Caco-2 (cell line): ENCODE data around the gene SERTAD4. TPM values are rescaled to one million over a fixed set of nuclear protein-coding genes. Genes with fewer than 3 reads are reported as not detected.

ENCODE experiments used
- BruUV-seq: library from RNA; stranded (reverse); fragments of 400-500 nt; replicated peaks from 2 replicates; lab custom pipeline; 2021; lab: Mats Ljungman, UMichigan
- CTCF ChIA-PET: fragments of 300-600 bp; sonication (Branson Sonifier 250); formaldehyde crosslinking; loops from one replicate; lab custom pipeline; 2022; ENCODE audit warnings: antibody characterized with exemption; lab: Charles Lee
- POLR2A ChIA-PET: fragments of 300-600 bp; sonication (Branson Sonifier 250); formaldehyde crosslinking; loops from one replicate; lab custom pipeline; 2022; ENCODE audit warnings: antibody characterized with exemption; lab: Charles Lee
- DNase-seq, 2 experiments: peaks; one replicate each; pipeline versions ENCODE4 v3.0.0 to v3.0.0-alpha.2; 2020 to 2022
- H3K27me3 ChIP-seq: replicated peaks from 2 replicates; pipeline ENCODE4 v1.6.0; 2011; ENCODE audit warnings: low read length; ENCODE audit not compliant: control insufficient read depth, insufficient read depth
- H3K36me3 ChIP-seq: 2 replicates; pipeline ENCODE4 v1.5.1; 2011; ENCODE audit warnings: low read length; ENCODE audit not compliant: control insufficient read depth, insufficient read depth
- H3K4me1 ChIP-seq: fragments of 250-450 bp; sonication (Bioruptor Pico); 2 replicates; pipeline ENCODE4 v1.5.1; 2020; ENCODE audit warnings: mild to moderate bottlenecking
- H3K4me3 ChIP-seq: 2 replicates; pipeline ENCODE4 v1.5.1; 2011; ENCODE audit warnings: low read depth, mild to moderate bottlenecking, control low read depth, low read length
- H3K9me3 ChIP-seq: fragments of 250-450 bp; sonication (Bioruptor Pico); 2 replicates; pipeline ENCODE4 v1.5.1; 2020; ENCODE audit warnings: mild to moderate bottlenecking, moderate library complexity
- H3K27ac Mint-ChIP-seq: one replicate; pipeline ENCODE4 v1.8.0; 2022; ENCODE audit warnings: mixed read lengths; ENCODE audit not compliant: unreplicated experiment
- H3K27me3 Mint-ChIP-seq: one replicate; pipeline ENCODE4 v1.8.0; 2022; ENCODE audit warnings: mixed read lengths; ENCODE audit not compliant: insufficient read depth, unreplicated experiment
- H3K36me3 Mint-ChIP-seq: one replicate; pipeline ENCODE4 v1.8.0; 2022; ENCODE audit warnings: mild to moderate bottlenecking, mixed read lengths; ENCODE audit not compliant: insufficient read depth, unreplicated experiment
- H3K4me1 Mint-ChIP-seq: one replicate; pipeline ENCODE4 v1.8.0; 2022; ENCODE audit warnings: low read depth, mixed read lengths; ENCODE audit not compliant: unreplicated experiment
- H3K4me3 Mint-ChIP-seq: one replicate; pipeline ENCODE4 v1.8.0; 2022; ENCODE audit warnings: mild to moderate bottlenecking, moderate library complexity, mixed read lengths; ENCODE audit not compliant: unreplicated experiment
- H3K9me3 Mint-ChIP-seq: one replicate; pipeline ENCODE4 v1.8.0; 2022; ENCODE audit warnings: mixed read lengths; ENCODE audit not compliant: unreplicated experiment
- intact Hi-C: fragments of 100-400 bp; cut with micrococcal nuclease; formaldehyde crosslinking; loops from one replicate; pipeline ENCODE4 v1.10.0; 2022; ENCODE audit not compliant: unreplicated experiment
- total RNA-seq: library from RNA; stranded (reverse); gene quantifications from 2 replicates; pipeline ENCODE4 v1.2.3, GENCODE V29; 2022
- TF ChIP-seq, protein P1 (sequence below), 2 experiments: fragments of 200-600 bp in 1 of 2; IDR thresholded peaks; 1 replicate in 1 of 2; 2 replicates in 1 of 2; pipeline versions ENCODE4 v1.5.1 to v1.8.0; 2011 to 2022; ENCODE audit warnings: antibody characterized with exemption in 1 of 2, control low read depth in 1 of 2, inconsistent platforms in 1 of 2, low read depth in 1 of 2, low read length in 1 of 2, mild to moderate bottlenecking in 1 of 2, moderate library complexity in 1 of 2; ENCODE audit not compliant: insufficient read depth in 1 of 2, severe bottlenecking in 1 of 2, unreplicated experiment in 1 of 2

The SERTAD4 gene
- total RNA-seq, 1 experiment from 2014 or later = 2.8 TPM

DNA sequence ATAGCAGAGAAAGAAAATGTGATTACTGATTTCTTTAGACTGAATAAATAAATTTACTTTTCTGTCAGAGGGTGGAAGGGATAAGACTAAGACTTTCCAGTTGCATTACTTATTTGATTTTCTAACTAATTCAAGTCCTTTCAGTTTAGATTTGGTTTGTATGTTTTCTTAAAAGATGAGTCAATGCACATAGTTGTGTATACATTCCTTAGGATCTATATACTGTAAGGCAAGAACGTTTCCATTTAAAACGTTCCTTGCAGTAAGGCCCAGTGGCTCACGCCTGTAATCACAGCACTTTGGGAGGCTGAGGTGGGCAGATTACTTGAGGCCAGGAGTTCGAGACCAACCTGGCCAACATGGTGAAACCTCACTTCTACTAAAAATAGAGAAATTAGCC is 14.5 kb upstream of the SERTAD4 start:
- Mint-ChIP-seq H3K36me3 (no peaks in the 10 kb centered on the region), H3K27ac (no peak overlapping the region), H3K4me3 (no peak overlapping the region), H3K4me1 (no peaks in the 10 kb centered on the region), H3K27me3 (peaks cover 9% of the 10 kb centered on the region), H3K9me3 (peaks cover 12% of the 10 kb centered on the region)
- CTCF ChIA-PET = no interaction called here
- Histone ChIP-seq H3K9me3 (no peaks in the 10 kb centered on the region), H3K36me3 (no peaks in the 10 kb centered on the region), H3K4me3 (no peak overlapping the region), H3K27me3 (no peaks in the 10 kb centered on the region), H3K4me1 (no peaks in the 10 kb centered on the region)
- intact Hi-C loops = no loop called here
- TF ChIP-seq, protein P1, sequence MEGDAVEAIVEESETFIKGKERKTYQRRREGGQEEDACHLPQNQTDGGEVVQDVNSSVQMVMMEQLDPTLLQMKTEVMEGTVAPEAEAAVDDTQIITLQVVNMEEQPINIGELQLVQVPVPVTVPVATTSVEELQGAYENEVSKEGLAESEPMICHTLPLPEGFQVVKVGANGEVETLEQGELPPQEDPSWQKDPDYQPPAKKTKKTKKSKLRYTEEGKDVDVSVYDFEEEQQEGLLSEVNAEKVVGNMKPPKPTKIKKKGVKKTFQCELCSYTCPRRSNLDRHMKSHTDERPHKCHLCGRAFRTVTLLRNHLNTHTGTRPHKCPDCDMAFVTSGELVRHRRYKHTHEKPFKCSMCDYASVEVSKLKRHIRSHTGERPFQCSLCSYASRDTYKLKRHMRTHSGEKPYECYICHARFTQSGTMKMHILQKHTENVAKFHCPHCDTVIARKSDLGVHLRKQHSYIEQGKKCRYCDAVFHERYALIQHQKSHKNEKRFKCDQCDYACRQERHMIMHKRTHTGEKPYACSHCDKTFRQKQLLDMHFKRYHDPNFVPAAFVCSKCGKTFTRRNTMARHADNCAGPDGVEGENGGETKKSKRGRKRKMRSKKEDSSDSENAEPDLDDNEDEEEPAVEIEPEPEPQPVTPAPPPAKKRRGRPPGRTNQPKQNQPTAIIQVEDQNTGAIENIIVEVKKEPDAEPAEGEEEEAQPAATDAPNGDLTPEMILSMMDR (IDR thresholded peaks at IDR 0.05; ENCODE audit: insufficient read depth in 1 of 2, low read depth in 1 of 2, low read length in 1 of 2, severe bottlenecking in 1 of 2, unreplicated experiment in 1 of 2) = no peak
- POLR2A ChIA-PET = no interaction called here
- no TSS peak for BruUV-seq
- no peak for DNase-seq

DNA sequence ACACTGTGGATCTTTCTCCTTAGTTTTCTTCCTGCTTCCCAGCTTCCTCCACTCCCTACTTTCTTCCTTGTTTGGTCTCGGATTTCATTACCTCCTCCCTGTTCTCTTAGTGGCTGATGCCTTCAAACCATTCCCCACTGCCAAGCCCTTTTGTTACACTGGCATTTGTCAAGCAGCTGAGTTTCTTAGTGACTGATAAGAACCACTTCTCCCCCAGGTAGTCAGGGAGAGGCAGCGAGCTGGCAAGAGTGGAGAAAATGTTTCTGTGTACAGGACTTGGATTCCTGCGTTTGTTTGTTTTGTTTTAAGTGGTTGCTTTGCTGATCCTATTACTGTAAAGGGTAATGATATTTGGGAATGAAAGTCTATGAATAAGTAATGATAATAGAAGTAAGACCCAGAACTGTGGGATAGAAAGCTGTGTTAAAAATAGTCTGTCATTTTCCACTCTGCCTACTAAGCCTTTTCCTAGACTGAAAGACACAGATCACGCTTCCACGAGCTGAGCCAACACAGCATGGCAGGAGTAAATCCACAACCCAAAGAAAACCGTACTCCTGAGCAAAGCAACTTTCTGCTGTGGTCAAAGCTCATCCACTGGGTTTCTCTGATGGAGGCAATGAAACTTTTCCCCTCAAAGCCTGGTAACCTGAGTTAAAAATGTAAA is 10.1 kb upstream of the SERTAD4 start:
- ChIA-PET CTCF (no interaction called here), POLR2A (no interaction called here)

DNA sequence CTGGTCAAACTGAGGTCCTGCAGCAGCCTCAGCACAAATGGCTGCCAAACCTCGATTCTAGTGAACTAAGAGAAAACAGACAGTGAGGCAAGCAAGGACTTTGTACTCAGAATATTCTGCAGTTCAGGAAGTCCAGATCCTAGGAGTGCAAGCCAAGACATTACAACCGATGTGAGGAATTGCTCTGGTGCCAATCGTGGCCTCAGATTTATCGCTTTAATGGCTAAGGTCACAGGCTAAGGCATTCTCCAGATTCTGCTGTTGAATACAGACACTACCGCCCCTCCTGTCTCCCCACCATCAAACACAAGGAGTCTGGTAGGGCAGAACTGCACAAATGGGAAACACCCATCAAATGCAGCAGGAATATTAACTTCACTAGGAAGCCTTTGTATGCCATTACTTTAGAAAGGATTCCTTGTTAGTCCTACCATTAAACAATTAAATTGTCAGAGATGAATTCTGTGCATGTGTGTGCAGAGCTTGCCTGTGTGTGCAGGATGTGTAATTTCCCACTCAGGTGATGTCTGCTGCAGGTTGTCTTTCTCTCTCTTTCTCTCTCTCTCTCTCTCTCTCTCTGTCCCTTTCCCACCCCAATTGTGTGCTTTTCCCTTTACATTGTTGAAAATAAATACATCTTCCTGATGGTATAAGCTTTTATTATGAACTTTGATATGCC is 9.2 kb upstream of the SERTAD4 start:
- Mint-ChIP-seq H3K4me1 (peaks cover 6% of the 10 kb centered on the region), H3K9me3 (no peaks in the 10 kb centered on the region), H3K27ac (no peak overlapping the region), H3K27me3 (no peaks in the 10 kb centered on the region), H3K36me3 (no peaks in the 10 kb centered on the region), H3K4me3 (no peak overlapping the region)
- no peak overlapping the region for H3K4me3 ChIP-seq
- ChIA-PET POLR2A (interaction anchor here (0.5 kb wide), 1 partner anchor 11 kb away, joined by 3 read pairs; no protein-coding TSS in a partner anchor), CTCF (no interaction called here)
- no peaks in the 10 kb centered on the region for H3K36me3 ChIP-seq
- intact Hi-C loops = no loop called here
- TF ChIP-seq, protein P1 (IDR thresholded peaks at IDR 0.05; ENCODE audit: insufficient read depth in 1 of 2, low read depth in 1 of 2, low read length in 1 of 2, severe bottlenecking in 1 of 2, unreplicated experiment in 1 of 2) = no peak
- H3K27me3 ChIP-seq = no peaks in the 10 kb centered on the region
- no peaks in the 10 kb centered on the region for H3K4me1 ChIP-seq
- DNase-seq = no peak
- BruUV-seq = no TSS peak
- H3K9me3 ChIP-seq = no peaks in the 10 kb centered on the region

More for the DNA sequence above, 10.1 kb upstream of the SERTAD4 start:
- no peak for DNase-seq
- no peaks in the 10 kb centered on the region for H3K27me3 Mint-ChIP-seq
- Histone ChIP-seq H3K27me3 (no peaks in the 10 kb centered on the region), H3K4me1 (no peaks in the 10 kb centered on the region), H3K9me3 (no peaks in the 10 kb centered on the region), H3K4me3 (no peak overlapping the region), H3K36me3 (no peaks in the 10 kb centered on the region)
- no peaks in the 10 kb centered on the region for H3K9me3 Mint-ChIP-seq
- intact Hi-C loops = no loop called here
- no peak overlapping the region for H3K4me3 Mint-ChIP-seq
- no peaks in the 10 kb centered on the region for H3K36me3 Mint-ChIP-seq
- peaks cover 6% of the 10 kb centered on the region for H3K4me1 Mint-ChIP-seq
- TF ChIP-seq, protein P1 (IDR thresholded peaks at IDR 0.05; ENCODE audit: insufficient read depth in 1 of 2, low read depth in 1 of 2, low read length in 1 of 2, severe bottlenecking in 1 of 2, unreplicated experiment in 1 of 2) = no peak
- BruUV-seq = no TSS peak
- no peak overlapping the region for H3K27ac Mint-ChIP-seq
